GM12891 (cell line): Measurements from ENCODE around the gene CAMTA1.

ENCODE experiments used
- POLR2A ChIP-seq: IDR thresholded peaks from 2 replicates; pipeline ENCODE4 v1.6.1; 2011; ENCODE audit warnings: low read depth, low read length, control low read depth
- POLR2AphosphoS5 ChIP-seq: IDR thresholded peaks from 2 replicates; pipeline ENCODE4 v1.6.1; 2011; ENCODE audit warnings: low read depth, low read length, control low read depth
- SPI1 ChIP-seq: IDR thresholded peaks from 2 replicates; pipeline ENCODE4 v1.6.1; 2011; ENCODE audit warnings: low read depth, low read length, control low read depth

GRCh38 chr1:7784492-7785071, 999.3 kb downstream of the CAMTA1 start:
- TF ChIP-seq POLR2AphosphoS5 (no peak), POLR2A (no peak), SPI1 (no peak)
